ENCODE results near the gene WBP1.

Gene WBP1

GRCh38 chr2:74429487-74430451 is 28.5 kb upstream of the WBP1 start:
- peaks cover 81% of the 10 kb centered on the region for H3K36me3 ChIP-seq (ENCODE audit: control insufficient read depth, insufficient read depth, low read length)

GRCh38 chr2:74430502-74430901 is 27.7 kb upstream of the WBP1 start:
- Histone ChIP-seq H3K9me3 (ENCODE audit: control insufficient read depth, insufficient read depth, low read depth, low read length) (no peaks in the 10 kb centered on the region), H3K9ac (ENCODE audit: low read length) (no peak overlapping the region), H3K4me3 (ENCODE audit: low read depth, low read length) (no peak overlapping the region), H3K27ac (ENCODE audit: low read depth, low read length) (no peak overlapping the region), H3K36me3 (ENCODE audit: control insufficient read depth, insufficient read depth, low read length) (peaks cover 81% of the 10 kb centered on the region), H3K4me1 (ENCODE audit: control insufficient read depth, insufficient read depth, low read length) (no peaks in the 10 kb centered on the region), H3K27me3 (ENCODE audit: control insufficient read depth, insufficient read depth, low read length) (no peaks in the 10 kb centered on the region)

More at GRCh38 chr2:74429487-74430451, 28.5 kb upstream of the WBP1 start:
- no peaks in the 10 kb centered on the region for H3K27me3 ChIP-seq (ENCODE audit: control insufficient read depth, insufficient read depth, low read length)
- no peak overlapping the region for H3K4me3 ChIP-seq (ENCODE audit: low read depth, low read length)
- H3K9ac ChIP-seq (ENCODE audit: low read length) = no peak overlapping the region
- no peaks in the 10 kb centered on the region for H3K4me1 ChIP-seq (ENCODE audit: control insufficient read depth, insufficient read depth, low read length)
- H3K9me3 ChIP-seq (ENCODE audit: control insufficient read depth, insufficient read depth, low read depth, low read length) = no peaks in the 10 kb centered on the region
- H3K27ac ChIP-seq (ENCODE audit: low read depth, low read length) = no peak overlapping the region

GRCh38 chr2:74436111-74436805 is 22.0 kb upstream of the WBP1 start:
- H3K27ac ChIP-seq (ENCODE audit: low read depth, low read length) = peak overlapping the region; percentile 23; the same call in 1 of the 2 replicates
- H3K27me3 ChIP-seq (ENCODE audit: control insufficient read depth, insufficient read depth, low read length) = no peaks in the 10 kb centered on the region
- H3K36me3 ChIP-seq (ENCODE audit: control insufficient read depth, insufficient read depth, low read length) = peaks cover 29% of the 10 kb centered on the region
- peak overlapping the region; percentile 8 for H3K9ac ChIP-seq (ENCODE audit: low read length)
- no peaks in the 10 kb centered on the region for H3K9me3 ChIP-seq (ENCODE audit: control insufficient read depth, insufficient read depth, low read depth, low read length)
- H3K4me3 ChIP-seq (ENCODE audit: low read depth, low read length) = peak overlapping the region; percentile 16; the same call in 1 of the 2 replicates
- peaks cover 37% of the 10 kb centered on the region for H3K4me1 ChIP-seq (ENCODE audit: control insufficient read depth, insufficient read depth, low read length)

GRCh38 chr2:74436848-74437695 is 21.2 kb upstream of the WBP1 start:
- Histone ChIP-seq H3K4me3 (ENCODE audit: low read depth, low read length) (peak overlapping the region; percentile 16; the same call in 1 of the 2 replicates), H3K27me3 (ENCODE audit: control insufficient read depth, insufficient read depth, low read length) (no peaks in the 10 kb centered on the region), H3K9ac (ENCODE audit: low read length) (no peak overlapping the region), H3K9me3 (ENCODE audit: control insufficient read depth, insufficient read depth, low read depth, low read length) (no peaks in the 10 kb centered on the region), H3K4me1 (ENCODE audit: control insufficient read depth, insufficient read depth, low read length) (peaks cover 37% of the 10 kb centered on the region), H3K36me3 (ENCODE audit: control insufficient read depth, insufficient read depth, low read length) (peaks cover 21% of the 10 kb centered on the region), H3K27ac (ENCODE audit: low read depth, low read length) (peak overlapping the region; percentile 23; the same call in 1 of the 2 replicates)

- Histone ChIP-seq H3K27ac (ENCODE audit: low read depth, low read length) (no peak overlapping the region), H3K4me1 (ENCODE audit: control insufficient read depth, insufficient read depth, low read length) (peaks cover 37% of the 10 kb centered on the region), H3K9ac (ENCODE audit: low read length) (no peak overlapping the region), H3K4me3 (ENCODE audit: low read depth, low read length) (no peak overlapping the region), H3K36me3 (ENCODE audit: control insufficient read depth, insufficient read depth, low read length) (peaks cover 14% of the 10 kb centered on the region; the same call in 1 of the 2 replicates), H3K9me3 (ENCODE audit: control insufficient read depth, insufficient read depth, low read depth, low read length) (no peaks in the 10 kb centered on the region), H3K27me3 (ENCODE audit: control insufficient read depth, insufficient read depth, low read length) (no peaks in the 10 kb centered on the region)
Observed at GRCh38 chr2:74438248-74438647, 20.0 kb upstream of the WBP1 start.

GRCh38 chr2:74439373-74439772 is 18.9 kb upstream of the WBP1 start:
- Histone ChIP-seq H3K27me3 (ENCODE audit: control insufficient read depth, insufficient read depth, low read length) (0 out of 2 replicates have a peak, but pooled peaks cover under 1% of the 10 kb centered on the region), H3K9ac (ENCODE audit: low read length) (peak overlapping the region; percentile 82), H3K4me3 (ENCODE audit: low read depth, low read length) (peak overlapping the region; percentile 77), H3K4me1 (ENCODE audit: control insufficient read depth, insufficient read depth, low read length) (peaks cover 37% of the 10 kb centered on the region), H3K36me3 (ENCODE audit: control insufficient read depth, insufficient read depth, low read length) (peaks cover 14% of the 10 kb centered on the region; the same call in 1 of the 2 replicates), H3K9me3 (ENCODE audit: control insufficient read depth, insufficient read depth, low read depth, low read length) (no peaks in the 10 kb centered on the region), H3K27ac (ENCODE audit: low read depth, low read length) (peak overlapping the region; percentile 81; the same call in 1 of the 2 replicates)

GRCh38 chr2:74439803-74440377 is 18.3 kb upstream of the WBP1 start:
- Histone ChIP-seq H3K9me3 (ENCODE audit: control insufficient read depth, insufficient read depth, low read depth, low read length) (no peaks in the 10 kb centered on the region), H3K4me3 (ENCODE audit: low read depth, low read length) (peak overlapping the region; percentile 77), H3K4me1 (ENCODE audit: control insufficient read depth, insufficient read depth, low read length) (peaks cover 37% of the 10 kb centered on the region), H3K36me3 (ENCODE audit: control insufficient read depth, insufficient read depth, low read length) (peaks cover 11% of the 10 kb centered on the region; the same call in 1 of the 2 replicates), H3K27ac (ENCODE audit: low read depth, low read length) (peak overlapping the region; percentile 81; the same call in 1 of the 2 replicates), H3K27me3 (ENCODE audit: control insufficient read depth, insufficient read depth, low read length) (0 out of 2 replicates have a peak, but pooled peaks cover 5% of the 10 kb centered on the region), H3K9ac (ENCODE audit: low read length) (peak overlapping the region; percentile 82)

GRCh38 chr2:74440378-74441169 is 17.7 kb upstream of the WBP1 start:
- H3K36me3 ChIP-seq (ENCODE audit: control insufficient read depth, insufficient read depth, low read length) = peaks cover 5% of the 10 kb centered on the region; the same call in 1 of the 2 replicates
- H3K27ac ChIP-seq (ENCODE audit: low read depth, low read length) = peak overlapping the region; percentile 81
- H3K4me1 ChIP-seq (ENCODE audit: control insufficient read depth, insufficient read depth, low read length) = peaks cover 37% of the 10 kb centered on the region
- peak overlapping the region; percentile 82 for H3K9ac ChIP-seq (ENCODE audit: low read length)
- H3K27me3 ChIP-seq (ENCODE audit: control insufficient read depth, insufficient read depth, low read length) = 0 out of 2 replicates have a peak, but pooled peaks cover 5% of the 10 kb centered on the region
- peak overlapping the region; percentile 77 for H3K4me3 ChIP-seq (ENCODE audit: low read depth, low read length)
- no peaks in the 10 kb centered on the region for H3K9me3 ChIP-seq (ENCODE audit: control insufficient read depth, insufficient read depth, low read depth, low read length)

- Histone ChIP-seq H3K9me3 (ENCODE audit: control insufficient read depth, insufficient read depth, low read depth, low read length) (no peaks in the 10 kb centered on the region), H3K27me3 (ENCODE audit: control insufficient read depth, insufficient read depth, low read length) (0 out of 2 replicates have a peak, but pooled peaks cover 5% of the 10 kb centered on the region), H3K4me1 (ENCODE audit: control insufficient read depth, insufficient read depth, low read length) (peaks cover 37% of the 10 kb centered on the region), H3K4me3 (ENCODE audit: low read depth, low read length) (peak overlapping the region; percentile 77), H3K36me3 (ENCODE audit: control insufficient read depth, insufficient read depth, low read length) (0 out of 2 replicates have a peak, but pooled peaks cover 3% of the 10 kb centered on the region), H3K9ac (ENCODE audit: low read length) (peak overlapping the region; percentile 82), H3K27ac (ENCODE audit: low read depth, low read length) (peak overlapping the region; percentile 81; the same call in 1 of the 2 replicates)
Observed at GRCh38 chr2:74441170-74441689, 17.0 kb upstream of the WBP1 start.
